Measurements from ENCODE around the gene ITGB7.

GRCh38 chr12:53185582-53186153 lies 21.4 kb downstream of the ITGB7 start:
- TF ChIP-seq CTCF (IDR thresholded peaks at IDR 0.05; ENCODE audit: insufficient read depth, low read length) (no peak), SPI1 (IDR thresholded peaks at IDR 0.05; ENCODE audit: borderline replicate concordance, low read depth) (no peak), REST (IDR thresholded peaks at IDR 0.05; ENCODE audit: insufficient replicate concordance, low read depth) (no peak)
